Activated CD8-positive, alpha-beta memory T cell treated with anti-CD3 and anti-CD28 coated beads for 36 hours (primary cell): ENCODE data around the gene LNX2. TPM values are rescaled to one million over a fixed set of nuclear protein-coding genes. Genes with fewer than 3 reads are reported as not detected.

Experiments used
- CTCF ChIA-PET: fragments of 350-600 bp; sonication (Branson Sonifier 250); formaldehyde crosslinking; loops from one replicate; lab custom pipeline; 2021; ENCODE audit warnings: antibody characterized with exemption; lab: Charles Lee
- POLR2A ChIA-PET: fragments of 350-600 bp; sonication (Branson Sonifier 250); formaldehyde crosslinking; loops from one replicate; lab custom pipeline; 2021; ENCODE audit warnings: antibody characterized with exemption; lab: Charles Lee
- total RNA-seq, 2 experiments: library from RNA; stranded (reverse); gene quantifications; one replicate each; pipeline ENCODE4 v1.2.3, GENCODE V29; 2021

The LNX2 gene
- total RNA-seq, 2 experiments from 2014 or later, result 4.3 to 4.4 TPM

- POLR2A ChIA-PET, result no interaction called here
- CTCF ChIA-PET, result interaction anchor here (0.7 kb wide), 1 partner anchor 292 kb away, joined by 4 read pairs; no protein-coding TSS in a partner anchor
Measured at GRCh38 chr13:27534108-27534980, 86.0 kb downstream of the LNX2 start.

- ChIA-PET CTCF (interaction anchor here (0.7 to 2.4 kb wide), 4 partner anchors 23 to 297 kb away, joined by 3 to 7 read pairs (median 4); no protein-coding TSS in a partner anchor), POLR2A (no interaction called here)
Measured at GRCh38 chr13:27533155-27533643, 87.1 kb downstream of the LNX2 start.

- ChIA-PET POLR2A (no interaction called here), CTCF (interaction anchor here (0.8 kb wide), 1 partner anchor 298 kb away, joined by 3 read pairs; no protein-coding TSS in a partner anchor)
Measured at GRCh38 chr13:27528908-27529307, 91.4 kb downstream of the LNX2 start.

GRCh38 chr13:27526516-27526915 is 93.8 kb downstream of the LNX2 start:
- ChIA-PET CTCF (interaction anchor here (1.3 kb wide), 1 partner anchor 300 kb away, joined by 3 read pairs; no protein-coding TSS in a partner anchor), POLR2A (no interaction called here)

- POLR2A ChIA-PET, result no interaction called here
- CTCF ChIA-PET, result no interaction called here
Measured at GRCh38 chr13:27524981-27525975, 95.1 kb downstream of the LNX2 start.

DNA sequence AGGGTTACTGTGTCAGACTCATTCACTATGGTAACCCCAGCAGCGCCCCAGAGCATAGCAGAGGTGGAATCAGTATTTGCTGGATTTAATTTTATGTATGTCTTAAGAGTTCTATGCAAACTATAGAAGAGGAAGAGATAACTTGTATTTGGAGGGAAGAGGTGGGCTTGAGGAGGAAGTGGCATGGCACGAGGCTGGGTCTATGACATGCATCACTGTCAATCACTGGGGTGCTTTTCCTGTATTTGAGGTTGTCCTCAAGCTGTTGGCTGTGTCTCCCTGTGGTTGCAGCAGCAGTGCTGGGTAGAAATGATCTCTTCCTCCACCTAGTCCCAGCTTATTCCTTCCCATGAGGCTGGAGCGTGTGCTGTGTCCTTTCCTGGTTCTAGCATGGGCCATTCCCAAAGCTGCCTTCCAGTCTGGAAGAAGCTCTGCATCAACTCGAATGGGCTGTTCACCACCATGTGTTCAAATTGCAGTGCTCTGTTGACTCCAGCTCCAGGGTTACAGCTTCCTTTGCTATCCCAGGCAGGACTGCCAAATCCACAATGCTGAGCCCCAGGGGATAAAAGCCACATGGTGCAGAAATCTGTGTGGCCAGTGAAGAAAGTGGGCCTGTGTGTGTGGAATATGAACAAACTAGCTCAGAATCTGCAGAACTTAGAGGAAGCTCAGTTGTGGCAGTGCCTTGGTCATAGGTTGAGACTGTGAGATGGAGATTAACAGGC is 96.8 kb downstream of the LNX2 start:
- POLR2A ChIA-PET, result no interaction called here
- CTCF ChIA-PET, result no interaction called here

DNA sequence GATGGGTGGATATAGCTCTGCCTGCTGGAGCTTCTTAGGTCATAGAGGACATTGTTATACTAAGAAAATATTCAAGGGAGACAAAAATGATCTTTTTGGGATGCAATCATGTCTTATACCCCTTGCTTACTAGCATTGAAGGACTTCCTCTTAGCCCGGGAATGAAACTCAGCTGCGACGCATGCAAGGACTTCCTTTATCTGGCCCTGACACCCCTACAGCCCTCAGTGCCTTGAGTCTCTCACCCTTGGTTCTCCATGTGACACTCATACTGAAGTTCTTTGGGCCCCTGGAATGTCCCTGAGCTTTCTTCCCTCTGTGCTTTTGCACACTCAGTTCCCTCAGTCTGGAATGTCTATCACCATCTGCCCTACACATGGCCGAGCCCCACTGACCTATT is 97.5 kb downstream of the LNX2 start:
- POLR2A ChIA-PET, result no interaction called here

GRCh38 chr13:27516103-27516502 is 104.2 kb downstream of the LNX2 start:
- POLR2A ChIA-PET, result no interaction called here

More for the DNA sequence above, 97.5 kb downstream of the LNX2 start:
- CTCF ChIA-PET, result no interaction called here

GRCh38 chr13:27510082-27510481 is 110.2 kb downstream of the LNX2 start:
- ChIA-PET CTCF (interaction anchor here (1.1 kb wide), 1 partner anchor 23 kb away, joined by 3 read pairs; no protein-coding TSS in a partner anchor), POLR2A (no interaction called here)

More at GRCh38 chr13:27516103-27516502, 104.2 kb downstream of the LNX2 start:
- CTCF ChIA-PET, result no interaction called here

- POLR2A ChIA-PET, result no interaction called here
- CTCF ChIA-PET, result interaction anchor here (0.6 kb wide), 1 partner anchor 577 kb away, joined by 3 read pairs; no protein-coding TSS in a partner anchor
Measured at GRCh38 chr13:27508802-27509201, 111.5 kb downstream of the LNX2 start.

DNA sequence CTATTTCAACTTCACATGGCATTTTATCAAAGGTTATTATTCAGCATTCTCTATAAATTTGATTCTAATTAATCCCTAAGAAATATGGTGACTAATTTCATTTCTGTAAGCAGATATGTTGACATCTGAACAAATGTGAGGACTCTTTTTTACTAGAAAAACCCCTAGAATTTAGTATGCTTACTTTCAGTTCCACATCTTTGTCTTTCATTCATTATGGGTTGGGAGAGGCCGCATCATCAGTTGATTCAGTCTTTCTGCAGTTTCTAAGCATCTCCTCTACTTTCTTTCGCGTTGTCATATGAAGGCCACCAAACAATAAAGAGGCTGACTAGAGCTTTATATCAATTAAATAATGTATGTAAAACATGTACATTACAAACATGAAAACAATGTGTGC is 114.5 kb downstream of the LNX2 start:
- POLR2A ChIA-PET, result no interaction called here
- CTCF ChIA-PET, result no interaction called here

- POLR2A ChIA-PET, result no interaction called here
- CTCF ChIA-PET, result no interaction called here
Measured at GRCh38 chr13:27504868-27505194, 115.5 kb downstream of the LNX2 start.

GRCh38 chr13:27504128-27504867 is 116.0 kb downstream of the LNX2 start:
- CTCF ChIA-PET, result no interaction called here

DNA sequence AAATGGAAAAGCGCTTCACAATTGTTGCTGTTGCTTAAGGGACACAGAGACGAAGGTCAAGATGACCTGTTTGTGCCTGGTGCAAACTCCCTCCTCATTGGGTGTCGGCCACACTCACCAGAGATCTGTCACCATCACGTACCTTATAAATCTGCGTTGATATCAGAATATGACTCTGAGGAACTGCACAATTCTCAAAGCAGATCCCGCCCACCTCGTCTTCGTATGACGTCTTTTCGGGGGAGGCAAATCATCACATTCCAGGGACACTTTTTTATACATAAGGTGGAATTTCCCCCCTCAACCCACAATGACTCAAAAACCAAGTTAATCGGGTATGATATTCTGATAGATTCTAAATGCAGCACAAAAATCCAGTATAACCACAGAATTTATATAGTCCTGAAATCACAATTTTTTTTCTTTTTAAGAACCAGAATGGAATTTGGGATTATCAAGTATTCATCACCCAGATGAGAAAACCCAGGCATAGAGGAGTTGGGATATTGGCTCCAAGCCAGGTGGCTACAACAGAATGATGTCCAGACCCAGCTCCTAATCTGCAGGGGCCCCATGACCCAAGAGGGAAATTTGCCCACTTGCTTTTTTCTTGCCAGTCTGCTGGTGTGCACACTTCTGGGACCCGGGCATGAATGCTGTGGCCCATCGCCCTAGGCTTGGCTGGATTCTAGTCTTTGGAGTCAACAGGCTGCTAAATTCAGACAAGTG is 119.4 kb downstream of the LNX2 start:
- CTCF ChIA-PET, result no interaction called here

More at GRCh38 chr13:27504128-27504867, 116.0 kb downstream of the LNX2 start:
- POLR2A ChIA-PET, result no interaction called here

GRCh38 chr13:27497563-27498230 is 122.6 kb downstream of the LNX2 start:
- CTCF ChIA-PET, result no interaction called here
- POLR2A ChIA-PET, result no interaction called here

More for the DNA sequence above, 119.4 kb downstream of the LNX2 start:
- POLR2A ChIA-PET, result no interaction called here

GRCh38 chr13:27496536-27497273 is 123.6 kb downstream of the LNX2 start:
- ChIA-PET POLR2A (no interaction called here), CTCF (no interaction called here)
